K562 (cell line): ENCODE results near the gene ARMH4. TPM values are rescaled to one million over a fixed set of nuclear protein-coding genes. Genes with fewer than 3 reads are reported as not detected.

ENCODE experiments used
- NR4A1 ChIP-seq, 2 experiments: fragments of 250-450 bp in 1 of 2; fragments of 450-650 bp in 1 of 2; sonication (Bioruptor Pico) in 1 of 2; IDR thresholded peaks; 2 replicates each; pipeline versions ENCODE4 v1.4.0 to v1.6.1; 2016 to 2020; ENCODE audit warnings: mild to moderate bottlenecking in 2 of 2, missing compliant biosample characterization in 1 of 2, missing genetic modification characterization in 1 of 2, moderate library complexity in 1 of 2
- PHB ChIP-seq: fragments of 250-450 bp; sonication (Bioruptor Pico); IDR thresholded peaks from 2 replicates; pipeline ENCODE4 v1.5.0; 2021
- PRPF4 ChIP-seq: fragments of 200-400 bp; formaldehyde crosslinking; IDR thresholded peaks from one replicate; pipeline ENCODE4 v1.6.1; 2017; ENCODE audit warnings: low read length, low read depth, mild to moderate bottlenecking; ENCODE audit not compliant: insufficient read depth, poor library complexity, severe bottlenecking
- RBBP5 ChIP-seq: fragments of 200-600 bp; sonication (generic); IDR thresholded peaks from 2 replicates; pipeline ENCODE4 v1.6.1; 2012; ENCODE audit warnings: borderline replicate concordance, mild to moderate bottlenecking, low read length, control low read depth, inconsistent platforms; ENCODE audit not compliant: insufficient read depth, poor library complexity, severe bottlenecking
- SETDB1 ChIP-seq: IDR thresholded peaks from one replicate; pipeline ENCODE4 v1.6.1; 2012; ENCODE audit warnings: low read length, control low read depth, inconsistent platforms
- SLC30A9 ChIP-seq: fragments of 250-450 bp; sonication (Bioruptor Pico); IDR thresholded peaks from 2 replicates; pipeline ENCODE4 v1.8.0; 2022; ENCODE audit warnings: mild to moderate bottlenecking, moderate library complexity
- SRSF1 ChIP-seq: fragments of 200-400 bp; formaldehyde crosslinking; IDR thresholded peaks from 2 replicates; pipeline ENCODE4 v1.6.1; 2017; ENCODE audit warnings: mild to moderate bottlenecking, low read depth, low read length, moderate library complexity
- ZBED1 ChIP-seq: IDR thresholded peaks from 2 replicates; pipeline ENCODE4 v1.6.1; 2014
- ZKSCAN3 ChIP-seq: fragments of 250-450 bp; sonication (Bioruptor Pico); IDR thresholded peaks from 2 replicates; pipeline ENCODE4 v1.4.0; 2020
- ZNF232 ChIP-seq: sonication (generic); formaldehyde crosslinking; IDR thresholded peaks from 2 replicates; pipeline ENCODE4 v1.8.0; 2022; ENCODE audit warnings: mild to moderate bottlenecking, missing genetic modification reagents
- ZNF551 ChIP-seq: fragments of 250-450 bp; sonication (Bioruptor Pico); IDR thresholded peaks from 2 replicates; pipeline ENCODE4 v1.5.0; 2021; ENCODE audit warnings: mild to moderate bottlenecking, moderate library complexity
- ZNF695 ChIP-seq: fragments of 450-650 bp; formaldehyde crosslinking; IDR thresholded peaks from 2 replicates; pipeline ENCODE4 v1.4.0; 2020; ENCODE audit warnings: mild to moderate bottlenecking, moderate library complexity
- polyA plus RNA-seq, 8 experiments: library from polyadenylated mRNA; depleted of rRNA in 4 of 8; stranded (reverse) in 5 of 8; unstranded in 3 of 8; fragments of >200 nt; fragmentation: Nextera tagmentation in 2 of 8; fragmentation: Illumina TruSeq in 1 of 8; extraction: Ambion mirVana in 2 of 8; extraction: Trizol in 1 of 8; gene quantifications; 2 replicates each; pipeline versions ENCODE4 v1.2.1 to v1.2.3, GENCODE V29; 2011 to 2014; ENCODE audit warnings: inconsistent platforms in 1 of 8, missing spikeins in 1 of 8
- total RNA-seq, 7 experiments: library from RNA; depleted of rRNA in 6 of 7; stranded (reverse); fragments of >200 nt in 6 of 7; fragmentation: Illumina TruSeq in 2 of 7; extraction: Trizol in 2 of 7; gene quantifications; 2 replicates each; pipeline versions ENCODE4 v1.2.1 to v1.2.3, GENCODE V29; 2011 to 2021; ENCODE audit warnings: low replicate concordance in 1 of 7
- TF ChIP-seq, protein P1 (sequence below), 2 experiments: fragments of 150-350 bp in 1 of 2; IDR thresholded peaks; 2 replicates each; pipeline ENCODE4 v1.6.1; 2012 to 2016; ENCODE audit warnings: low read depth in 2 of 2, low read length in 2 of 2, mild to moderate bottlenecking in 1 of 2, moderate library complexity in 1 of 2
- TF ChIP-seq, protein P2 (sequence below): fragments of 200-800 bp; sonication (Bioruptor generic); IDR thresholded peaks from 2 replicates; pipeline ENCODE4 v1.6.1; 2016; ENCODE audit warnings: missing genetic modification characterization, missing compliant biosample characterization
- TF ChIP-seq, protein P3 (sequence below): sonication (generic); formaldehyde crosslinking; IDR thresholded peaks from 2 replicates; pipeline ENCODE4 v1.8.0; 2022; ENCODE audit warnings: mild to moderate bottlenecking, missing genetic modification reagents

Gene ARMH4
- total and polyA plus RNA-seq, 9 of the 15 experiments (the other 6 are each of a cell fraction or from before 2014, with no cell fraction given), result 0.06 to 0.98 (median 0.07) TPM; not detected in 2

DNA sequence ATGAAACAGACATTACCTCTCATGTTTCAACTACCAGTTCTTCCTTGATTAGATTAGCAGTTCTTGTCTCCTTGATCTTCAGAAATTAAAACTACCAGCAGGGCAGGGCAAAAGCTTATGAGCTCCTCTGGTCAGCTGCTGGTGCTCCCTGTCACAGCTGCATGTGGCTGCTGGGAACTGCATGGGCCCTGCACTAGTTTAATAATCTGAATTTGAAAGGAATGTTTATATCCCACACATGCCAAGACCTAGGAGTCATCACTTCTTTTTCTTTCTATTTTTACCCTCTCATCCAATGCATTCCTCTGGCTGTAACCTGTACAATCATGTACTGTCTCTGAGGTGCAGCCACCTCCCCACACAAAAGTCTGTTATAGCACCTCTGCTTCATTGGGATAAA is 73.9 kb downstream of the ARMH4 start (continued):
- TF ChIP-seq SETDB1 (no peak), RBBP5 (no peak), SLC30A9 (no peak), ZKSCAN3 (CRISPR knock-in tag) (no peak), SRSF1 (no peak), ZNF232 (CRISPR knock-in tag) (no peak), PRPF4 (no peak), ZBED1 (no peak), ZNF695 (no peak), PHB (CRISPR knock-in tag) (no peak), NR4A1 (CRISPR knock-in tag; IDR thresholded peaks at IDR 0.05) (no peak), NR4A1 (tag; IDR thresholded peaks at IDR 0.05) (no peak), ZNF551 (CRISPR knock-in tag) (no peak)
- TF ChIP-seq, protein P1, sequence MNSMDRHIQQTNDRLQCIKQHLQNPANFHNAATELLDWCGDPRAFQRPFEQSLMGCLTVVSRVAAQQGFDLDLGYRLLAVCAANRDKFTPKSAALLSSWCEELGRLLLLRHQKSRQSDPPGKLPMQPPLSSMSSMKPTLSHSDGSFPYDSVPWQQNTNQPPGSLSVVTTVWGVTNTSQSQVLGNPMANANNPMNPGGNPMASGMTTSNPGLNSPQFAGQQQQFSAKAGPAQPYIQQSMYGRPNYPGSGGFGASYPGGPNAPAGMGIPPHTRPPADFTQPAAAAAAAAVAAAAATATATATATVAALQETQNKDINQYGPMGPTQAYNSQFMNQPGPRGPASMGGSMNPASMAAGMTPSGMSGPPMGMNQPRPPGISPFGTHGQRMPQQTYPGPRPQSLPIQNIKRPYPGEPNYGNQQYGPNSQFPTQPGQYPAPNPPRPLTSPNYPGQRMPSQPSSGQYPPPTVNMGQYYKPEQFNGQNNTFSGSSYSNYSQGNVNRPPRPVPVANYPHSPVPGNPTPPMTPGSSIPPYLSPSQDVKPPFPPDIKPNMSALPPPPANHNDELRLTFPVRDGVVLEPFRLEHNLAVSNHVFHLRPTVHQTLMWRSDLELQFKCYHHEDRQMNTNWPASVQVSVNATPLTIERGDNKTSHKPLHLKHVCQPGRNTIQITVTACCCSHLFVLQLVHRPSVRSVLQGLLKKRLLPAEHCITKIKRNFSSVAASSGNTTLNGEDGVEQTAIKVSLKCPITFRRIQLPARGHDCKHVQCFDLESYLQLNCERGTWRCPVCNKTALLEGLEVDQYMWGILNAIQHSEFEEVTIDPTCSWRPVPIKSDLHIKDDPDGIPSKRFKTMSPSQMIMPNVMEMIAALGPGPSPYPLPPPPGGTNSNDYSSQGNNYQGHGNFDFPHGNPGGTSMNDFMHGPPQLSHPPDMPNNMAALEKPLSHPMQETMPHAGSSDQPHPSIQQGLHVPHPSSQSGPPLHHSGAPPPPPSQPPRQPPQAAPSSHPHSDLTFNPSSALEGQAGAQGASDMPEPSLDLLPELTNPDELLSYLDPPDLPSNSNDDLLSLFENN (IDR thresholded peaks at IDR 0.05; ENCODE audit: low read depth in 2 of 2, low read length in 2 of 2), result no peak
- TF ChIP-seq, protein P2, sequence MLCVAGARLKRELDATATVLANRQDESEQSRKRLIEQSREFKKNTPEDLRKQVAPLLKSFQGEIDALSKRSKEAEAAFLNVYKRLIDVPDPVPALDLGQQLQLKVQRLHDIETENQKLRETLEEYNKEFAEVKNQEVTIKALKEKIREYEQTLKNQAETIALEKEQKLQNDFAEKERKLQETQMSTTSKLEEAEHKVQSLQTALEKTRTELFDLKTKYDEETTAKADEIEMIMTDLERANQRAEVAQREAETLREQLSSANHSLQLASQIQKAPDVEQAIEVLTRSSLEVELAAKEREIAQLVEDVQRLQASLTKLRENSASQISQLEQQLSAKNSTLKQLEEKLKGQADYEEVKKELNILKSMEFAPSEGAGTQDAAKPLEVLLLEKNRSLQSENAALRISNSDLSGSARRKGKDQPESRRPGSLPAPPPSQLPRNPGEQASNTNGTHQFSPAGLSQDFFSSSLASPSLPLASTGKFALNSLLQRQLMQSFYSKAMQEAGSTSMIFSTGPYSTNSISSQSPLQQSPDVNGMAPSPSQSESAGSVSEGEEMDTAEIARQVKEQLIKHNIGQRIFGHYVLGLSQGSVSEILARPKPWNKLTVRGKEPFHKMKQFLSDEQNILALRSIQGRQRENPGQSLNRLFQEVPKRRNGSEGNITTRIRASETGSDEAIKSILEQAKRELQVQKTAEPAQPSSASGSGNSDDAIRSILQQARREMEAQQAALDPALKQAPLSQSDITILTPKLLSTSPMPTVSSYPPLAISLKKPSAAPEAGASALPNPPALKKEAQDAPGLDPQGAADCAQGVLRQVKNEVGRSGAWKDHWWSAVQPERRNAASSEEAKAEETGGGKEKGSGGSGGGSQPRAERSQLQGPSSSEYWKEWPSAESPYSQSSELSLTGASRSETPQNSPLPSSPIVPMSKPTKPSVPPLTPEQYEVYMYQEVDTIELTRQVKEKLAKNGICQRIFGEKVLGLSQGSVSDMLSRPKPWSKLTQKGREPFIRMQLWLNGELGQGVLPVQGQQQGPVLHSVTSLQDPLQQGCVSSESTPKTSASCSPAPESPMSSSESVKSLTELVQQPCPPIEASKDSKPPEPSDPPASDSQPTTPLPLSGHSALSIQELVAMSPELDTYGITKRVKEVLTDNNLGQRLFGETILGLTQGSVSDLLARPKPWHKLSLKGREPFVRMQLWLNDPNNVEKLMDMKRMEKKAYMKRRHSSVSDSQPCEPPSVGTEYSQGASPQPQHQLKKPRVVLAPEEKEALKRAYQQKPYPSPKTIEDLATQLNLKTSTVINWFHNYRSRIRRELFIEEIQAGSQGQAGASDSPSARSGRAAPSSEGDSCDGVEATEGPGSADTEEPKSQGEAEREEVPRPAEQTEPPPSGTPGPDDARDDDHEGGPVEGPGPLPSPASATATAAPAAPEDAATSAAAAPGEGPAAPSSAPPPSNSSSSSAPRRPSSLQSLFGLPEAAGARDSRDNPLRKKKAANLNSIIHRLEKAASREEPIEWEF, result no peak
- TF ChIP-seq, protein P3, sequence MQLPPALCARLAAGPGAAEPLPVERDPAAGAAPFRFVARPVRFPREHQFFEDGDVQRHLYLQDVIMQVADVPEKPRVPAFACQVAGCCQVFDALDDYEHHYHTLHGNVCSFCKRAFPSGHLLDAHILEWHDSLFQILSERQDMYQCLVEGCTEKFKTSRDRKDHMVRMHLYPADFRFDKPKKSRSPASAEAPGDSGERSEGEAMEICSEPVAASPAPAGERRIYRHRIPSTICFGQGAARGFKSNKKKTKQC (CRISPR knock-in tag), result no peak
